Left colon (tissue), 2 donors: ENCODE results near the gene DYRK1A. TPM values are rescaled to one million over a fixed set of nuclear protein-coding genes. Genes with fewer than 3 reads are reported as not detected.

Experiments
- ATAC-seq: fragments of 200-7000 bp; cut with Tn5 transposase; one replicate; pipeline ENCODE4 v1.9.1; 2020; ENCODE audit warnings: mild to moderate bottlenecking, moderate library complexity
- DNase-seq, 2 donors: peaks; one replicate each; pipeline ENCODE4 v3.0.0-alpha.2; 2020
- intact Hi-C, 2 donors: fragments of 100-400 bp; cut with DNase I in 1 of 2; cut with micrococcal nuclease in 1 of 2; formaldehyde crosslinking; loops; one replicate each; pipeline versions ENCODE4 v1.11.2 to v1.14.0; 2022; cut with DNase I, micrococcal nuclease
- total RNA-seq, 2 donors: library from RNA; stranded (reverse); fragmentation: NEBNext Ultra II Directional; extraction: Animal tissue kit (Norgen Biotek cat#: 25700); gene quantifications; one replicate each; pipeline ENCODE4 v1.2.1, GENCODE V29; 2021
- donor health status: DM: no; HTN: no; CAD: no.
- donor health status: DM: yes; HTN: yes; CAD: no.

DYRK1A gene
- total RNA-seq, 2 donors from 2014 or later, result 62.0 to 62.1 TPM

DNA sequence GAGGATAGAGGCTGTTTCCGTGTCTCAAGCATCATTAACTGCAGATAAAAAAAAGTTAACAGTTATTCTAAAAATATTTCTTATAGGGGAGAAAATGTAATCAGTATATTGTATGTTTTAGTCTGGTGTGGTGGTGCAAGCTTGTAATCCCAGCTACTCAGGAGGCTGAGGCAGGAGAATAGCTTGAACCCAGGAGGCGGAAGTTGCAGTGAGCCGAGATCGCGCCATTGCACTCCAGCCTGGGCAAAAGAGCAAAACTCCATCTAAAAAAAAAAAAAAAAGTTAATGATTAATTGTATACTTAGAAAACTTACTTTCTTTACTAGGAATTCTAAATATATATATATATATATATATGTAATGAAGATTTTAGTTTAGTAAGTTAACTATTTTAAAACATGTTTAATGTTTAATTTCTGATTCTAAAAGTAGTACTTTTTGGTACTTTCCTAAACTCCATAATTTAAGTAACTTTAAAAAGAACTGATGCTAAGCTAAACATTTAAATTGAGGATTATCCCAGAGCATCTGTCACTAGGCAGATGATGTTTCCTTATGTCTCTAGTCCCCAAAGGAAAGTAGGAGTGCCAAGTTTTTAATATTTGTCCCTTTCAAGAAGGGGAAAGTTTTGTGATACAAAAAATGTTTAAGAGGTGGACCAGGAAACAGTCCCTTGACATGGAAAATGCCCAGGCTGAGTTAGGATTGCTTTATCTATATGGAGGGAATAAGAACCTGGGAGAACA, 66.3 kb downstream of the DYRK1A start:
- intact Hi-C loops, result no loop called here
- ATAC-seq, result no peak
- DNase-seq, result no peak

- no peak for DNase-seq
- intact Hi-C loops, result no loop called here
- no peak for ATAC-seq
Measured at GRCh38 chr21:37433456-37433840, 66.9 kb downstream of the DYRK1A start.

DNA sequence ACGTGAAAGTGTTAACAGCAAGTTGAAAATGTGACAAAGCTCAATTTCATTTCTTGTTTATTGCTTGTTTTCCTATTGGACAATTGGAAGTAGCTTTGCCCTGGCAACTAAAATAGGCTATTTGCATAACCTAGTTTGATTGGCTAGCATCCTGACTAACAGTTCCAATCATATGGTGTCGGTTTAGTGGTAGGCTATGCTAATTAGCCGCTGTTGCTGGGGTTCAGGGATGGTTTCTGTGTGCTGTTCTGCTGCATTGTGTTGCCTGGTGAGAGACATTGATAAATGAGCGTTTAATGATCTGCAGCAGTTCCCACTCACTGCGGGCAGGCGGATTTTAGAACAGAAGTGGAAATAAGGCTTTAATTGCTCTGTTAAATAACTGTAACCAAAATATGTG, 68.5 kb downstream of the DYRK1A start:
- DNase-seq, result no peak

GRCh38 chr21:37435711-37436110, 69.1 kb downstream of the DYRK1A start:
- intact Hi-C loops, result no loop called here
- DNase-seq (no peak), ATAC-seq (no peak)

More for the DNA sequence above, 68.5 kb downstream of the DYRK1A start:
- intact Hi-C loops, result no loop called here
- peak; percentile 78 for ATAC-seq

DNA sequence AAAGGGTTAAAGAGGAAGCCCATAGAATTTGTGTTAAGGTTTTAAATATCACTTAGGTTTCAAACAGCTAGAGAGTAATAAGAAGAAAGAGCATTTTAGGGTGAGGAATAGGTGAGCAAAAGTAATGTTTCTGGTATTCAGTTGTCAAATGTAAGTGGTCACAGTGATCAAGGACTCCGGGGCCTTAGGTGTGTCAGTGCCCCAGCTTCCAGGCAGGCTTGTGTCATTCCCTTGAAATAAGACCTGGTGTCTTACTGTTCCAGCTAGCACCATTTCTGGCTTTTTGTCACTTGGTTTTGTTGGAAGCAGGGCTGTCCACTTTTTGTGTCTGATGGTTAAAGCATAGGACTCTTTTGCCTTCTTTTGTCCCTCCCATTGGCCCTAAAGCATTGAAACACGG, 69.6 kb downstream of the DYRK1A start:
- intact Hi-C loops, result no loop called here
- ATAC-seq, result no peak
- DNase-seq, result no peak

DNA sequence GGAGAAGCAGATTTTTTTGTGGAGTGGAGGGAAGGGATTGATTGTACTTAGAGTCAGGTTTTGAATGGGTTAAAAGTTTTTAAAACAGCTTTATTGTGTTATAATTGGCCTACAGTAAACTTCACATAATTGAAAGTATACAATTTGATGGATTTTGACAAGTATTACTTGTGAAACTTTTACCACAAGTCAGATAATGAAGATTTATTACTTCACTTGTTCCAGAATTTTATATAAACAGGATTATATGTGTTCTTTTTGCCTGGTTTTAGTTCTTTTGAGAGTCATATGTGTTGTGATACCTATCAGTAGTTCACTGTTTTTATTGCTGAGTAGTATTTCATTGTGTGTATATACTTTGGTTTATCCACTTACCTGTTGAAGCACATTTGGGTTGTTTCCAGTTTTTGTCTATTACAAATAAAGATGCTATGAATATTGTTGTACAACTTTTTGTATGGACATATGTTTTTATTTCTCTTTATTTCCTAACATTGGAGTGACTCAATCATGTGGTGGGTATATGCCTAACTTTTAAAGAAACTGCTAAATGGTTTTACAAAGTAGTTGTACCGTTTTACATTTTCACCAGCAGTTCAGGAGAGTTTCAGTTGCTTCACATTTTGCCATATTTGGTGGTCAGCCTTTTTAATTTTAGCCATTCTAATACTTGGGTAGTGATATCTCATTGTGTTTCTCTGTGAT, 71.0 kb downstream of the DYRK1A start:
- ATAC-seq (no peak), DNase-seq (no peak)
- intact Hi-C loops, result no loop called here

DNA sequence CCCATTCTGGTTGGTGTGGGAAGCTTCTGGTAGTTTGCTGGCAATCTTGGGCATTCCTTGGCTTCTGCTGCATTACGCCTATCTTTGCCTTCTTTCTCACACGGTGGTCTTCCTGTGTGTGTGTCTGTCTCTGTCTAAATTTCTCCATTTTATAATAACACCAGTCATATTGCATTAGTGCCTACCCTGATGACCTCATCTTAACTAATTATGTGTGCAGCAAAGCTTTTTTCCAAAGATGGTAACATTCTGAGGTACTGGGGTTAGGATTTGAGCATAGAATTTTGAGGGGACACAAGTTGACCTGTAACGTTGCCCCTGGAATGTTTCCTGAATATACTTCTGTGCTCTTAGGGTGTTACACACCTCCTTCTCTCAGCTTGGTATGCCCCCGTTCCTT, 77.1 kb downstream of the DYRK1A start:
- DNase-seq, result no peak
- ATAC-seq, result no peak
- intact Hi-C loops, result no loop called here

DNA sequence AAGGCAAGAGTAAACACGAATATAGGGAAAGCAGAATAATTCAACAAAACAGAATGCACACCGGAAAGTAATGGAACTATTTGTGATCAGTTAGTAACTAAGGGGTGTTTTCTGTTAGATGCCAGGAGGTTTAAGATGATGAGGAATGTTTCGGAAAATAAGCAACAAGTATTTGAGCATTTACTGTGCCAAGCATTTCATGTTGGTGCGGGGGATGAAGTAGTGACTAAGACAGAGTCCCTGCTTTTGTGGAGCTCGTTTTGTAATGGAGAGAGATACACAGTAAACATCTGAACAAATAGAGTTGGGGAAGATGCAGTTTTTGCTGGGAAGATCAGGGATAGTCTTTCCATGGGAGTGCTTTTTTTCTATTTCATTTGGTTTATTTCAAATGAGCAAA, 78.7 kb downstream of the DYRK1A start:
- ATAC-seq, result no peak

GRCh38 chr21:37446552-37446951, 80.0 kb downstream of the DYRK1A start:
- ATAC-seq, result peak; percentile 34
- intact Hi-C loops, result no loop called here
- no peak for DNase-seq

More for the DNA sequence above, 78.7 kb downstream of the DYRK1A start:
- DNase-seq, result no peak
- intact Hi-C loops, result no loop called here

GRCh38 chr21:37447288-37447936, 80.8 kb downstream of the DYRK1A start:
- intact Hi-C loops, result no loop called here
- ATAC-seq (no peak), DNase-seq (no peak)

DNA sequence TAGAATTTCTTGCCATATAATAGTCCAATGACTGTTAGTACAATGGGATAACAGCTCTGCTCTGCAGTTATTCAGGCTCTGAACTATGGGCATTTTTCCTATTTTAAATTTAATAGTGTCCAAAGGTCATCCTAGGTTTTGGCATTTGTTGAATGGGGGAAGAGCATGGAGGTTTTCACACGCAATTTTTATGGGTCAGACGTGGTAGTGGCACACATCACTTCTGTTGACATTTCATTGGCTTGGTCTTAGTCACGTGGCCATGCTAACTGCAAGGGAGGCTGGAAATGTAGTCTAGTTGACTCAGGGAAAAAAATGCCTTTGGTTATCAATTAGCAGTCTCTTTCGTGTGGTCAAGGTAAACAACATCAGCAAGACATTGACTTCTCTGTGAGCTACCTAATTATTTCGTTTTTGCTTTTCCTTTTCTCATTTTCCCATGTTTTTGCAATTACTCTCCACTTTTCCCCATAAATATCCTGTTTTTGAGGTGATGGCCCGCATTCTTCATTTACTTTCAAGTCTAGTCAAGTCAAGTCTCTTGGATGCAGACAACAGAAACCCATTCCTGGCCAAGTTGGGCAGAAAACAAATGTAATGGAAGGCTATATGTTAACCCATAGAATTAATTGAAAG, 82.8 kb downstream of the DYRK1A start:
- peak; percentile 79 for ATAC-seq
- intact Hi-C loops, result no loop called here

GRCh38 chr21:37450445-37450941, 83.9 kb downstream of the DYRK1A start:
- ATAC-seq (peak; percentile 7), DNase-seq (no peak)
- intact Hi-C loops, result no loop called here

More for the DNA sequence above, 82.8 kb downstream of the DYRK1A start:
- no peak for DNase-seq

- ATAC-seq, result no peak
- intact Hi-C loops, result no loop called here
- DNase-seq, result no peak
Measured at GRCh38 chr21:37451446-37451845, 84.9 kb downstream of the DYRK1A start.

- DNase-seq (no peak), ATAC-seq (no peak)
- intact Hi-C loops, result no loop called here
Measured at GRCh38 chr21:37452227-37452626, 85.7 kb downstream of the DYRK1A start.

DNA sequence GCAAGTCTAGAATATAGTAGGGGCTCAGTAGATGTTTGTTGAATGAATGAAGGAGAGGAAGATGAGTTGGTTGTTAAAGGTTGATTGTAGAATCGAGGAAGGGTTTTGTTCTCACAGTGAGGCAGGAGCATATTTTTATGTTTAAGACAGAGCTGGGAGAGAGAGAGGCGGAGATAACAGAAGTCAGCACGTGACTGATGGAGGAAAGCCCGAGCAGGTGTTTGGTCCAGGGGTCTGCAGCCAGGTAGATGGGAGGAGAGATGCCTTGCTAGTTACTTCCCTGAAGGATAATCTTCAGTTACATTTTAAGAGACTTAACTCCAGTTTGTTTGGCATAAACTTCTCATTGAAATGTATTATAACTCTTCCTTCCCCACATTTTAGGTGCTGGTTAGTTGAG, 86.8 kb downstream of the DYRK1A start:
- ATAC-seq (no peak), DNase-seq (no peak)
- intact Hi-C loops, result no loop called here

- ATAC-seq (no peak), DNase-seq (no peak)
- intact Hi-C loops, result no loop called here
Measured at GRCh38 chr21:37454869-37455503, 88.4 kb downstream of the DYRK1A start.

DNA sequence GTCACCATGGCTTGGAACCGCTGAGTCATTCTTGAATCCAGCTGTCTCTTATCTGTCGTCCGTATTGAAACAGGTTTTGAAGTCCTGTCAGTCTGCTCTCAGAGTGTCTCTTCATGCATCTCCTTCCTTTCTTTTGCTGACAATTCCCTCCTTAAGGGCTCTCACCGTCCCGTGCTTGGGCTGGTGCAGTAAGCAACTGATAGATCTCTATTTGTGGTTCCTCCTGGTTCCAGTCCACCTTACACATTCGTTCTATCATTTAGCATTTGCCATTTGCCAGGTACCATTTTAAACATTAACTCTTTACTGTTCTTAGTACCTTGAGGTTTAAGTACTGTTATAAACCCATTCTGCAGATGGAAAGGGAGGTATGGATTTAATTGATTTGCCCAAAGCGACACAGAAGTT, 88.9 kb downstream of the DYRK1A start:
- DNase-seq (no peak), ATAC-seq (no peak)
- intact Hi-C loops, result no loop called here

DNA sequence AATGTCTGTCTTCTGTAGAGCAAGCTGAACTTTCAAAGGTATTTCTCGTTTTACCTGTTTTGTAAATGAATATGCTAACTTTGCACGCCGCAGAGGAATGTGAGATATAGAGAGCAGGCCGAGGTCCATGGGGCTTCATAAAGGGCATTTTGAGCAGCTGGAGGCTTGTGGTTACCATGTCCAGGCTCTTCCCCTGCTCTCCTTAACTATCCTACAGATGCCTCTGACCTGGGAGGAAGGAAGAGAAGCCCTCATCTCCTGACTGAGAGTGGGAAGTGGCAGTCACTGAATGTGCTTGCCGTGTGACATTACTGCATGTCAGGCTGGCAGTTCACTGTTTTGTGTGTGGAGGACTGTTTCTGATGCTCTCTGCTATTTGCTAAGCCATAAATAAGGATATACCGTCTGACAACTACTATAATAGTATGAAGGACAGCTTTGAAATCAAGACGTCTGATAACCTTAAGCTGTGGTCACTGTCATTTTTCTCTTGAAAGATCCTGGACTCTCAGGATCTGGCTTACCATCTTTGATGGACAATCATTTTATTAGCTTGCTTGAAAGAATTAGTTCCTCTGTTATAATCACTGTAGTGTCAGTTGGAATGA, 92.2 kb downstream of the DYRK1A start:
- ATAC-seq, result peak; percentile 9
- intact Hi-C loops, result no loop called here
- no peak for DNase-seq

DNA sequence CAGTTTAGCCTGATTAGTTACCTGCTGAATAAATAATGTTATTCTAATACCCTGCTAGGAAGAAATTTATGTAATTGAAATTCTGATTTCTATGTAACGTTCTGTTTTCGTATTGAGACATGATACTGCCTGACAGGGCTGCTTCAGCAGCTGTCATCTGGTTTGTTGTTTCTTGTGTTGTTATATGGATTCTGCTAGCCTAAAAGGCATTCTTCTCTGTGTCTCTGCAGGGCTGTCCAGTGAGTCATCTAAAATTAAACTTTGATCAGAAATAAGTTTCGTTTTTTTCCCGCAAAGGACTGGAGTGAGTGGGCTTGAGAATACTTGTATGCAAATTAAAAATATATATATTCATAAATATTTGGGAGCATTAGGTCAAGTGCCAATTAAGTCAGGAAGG, 93.0 kb downstream of the DYRK1A start:
- no peak for DNase-seq
- ATAC-seq, result no peak
- intact Hi-C loops, result no loop called here
